IMR-90 (cell line): Measurements from ENCODE around the gene FMNL3. TPM values are rescaled to one million over a fixed set of nuclear protein-coding genes. Genes with fewer than 3 reads are reported as not detected.
A peak's percentile ranks its signal among the peaks of the same experiment; 100 is the strongest.
"Not testable (repeated sequence)": the region's sequence is repeated elsewhere in the genome, so short reads cannot be mapped to it uniquely, and the experiment has no call there.

Experiments used
- ATAC-seq: fragments of 200-7000 bp; cut with Tn5 transposase; 2 replicates; pipeline ENCODE4 v1.9.1; 2020; ENCODE audit warnings: low read depth, mild to moderate bottlenecking, moderate library complexity
- BruUV-seq: library from RNA; stranded (reverse); fragments of 400-500 nt; replicated peaks from 2 replicates; lab custom pipeline; 2021; lab: Mats Ljungman, UMichigan
- CTCF ChIA-PET: fragments of 300-600 bp; formaldehyde crosslinking; extraction: SDS; loops from one replicate; lab custom pipeline; 2021; ENCODE audit warnings: antibody characterized with exemption; lab: Yijun Ruan, JAX
- POLR2A ChIA-PET: fragments of 300-600 bp; sonication (Branson Sonifier 250); formaldehyde crosslinking; loops from one replicate; lab custom pipeline; 2022; ENCODE audit warnings: antibody characterized with exemption; ENCODE audit not compliant: unreplicated experiment; lab: Charles Lee
- DNase-seq: peaks from one replicate; pipeline ENCODE4 v3.0.0; 2013
- H2AFZ ChIP-seq: replicated peaks from 2 replicates; pipeline ENCODE3; 2013; ENCODE audit warnings: low read length, mild to moderate bottlenecking; ENCODE audit not compliant: poor library complexity
- H2AK5ac ChIP-seq: 2 replicates; pipeline ENCODE4 v1.6.1; 2013; ENCODE audit warnings: low read depth, low read length, inconsistent platforms
- H2AK9ac ChIP-seq: replicated peaks from 2 replicates; pipeline ENCODE3; 2013; ENCODE audit warnings: mild to moderate bottlenecking, low read depth, low read length, moderate library complexity; ENCODE audit not compliant: poor library complexity
- H2BK120ac ChIP-seq: 2 replicates; pipeline ENCODE4 v1.6.1; 2013; ENCODE audit warnings: low read depth, low read length, inconsistent platforms
- H2BK15ac ChIP-seq: 3 replicates; pipeline ENCODE4 v1.6.1; 2013; ENCODE audit warnings: low read depth, low read length, inconsistent platforms
- H2BK20ac ChIP-seq: 2 replicates; pipeline ENCODE4 v1.6.1; 2013; ENCODE audit warnings: low read depth, mild to moderate bottlenecking, inconsistent platforms, low read length, moderate library complexity
- H2BK5ac ChIP-seq: 2 replicates; pipeline ENCODE4 v1.6.1; 2013; ENCODE audit warnings: mild to moderate bottlenecking, low read depth, low read length, inconsistent platforms; ENCODE audit not compliant: poor library complexity, severe bottlenecking
- H3K14ac ChIP-seq: replicated peaks from 2 replicates; pipeline ENCODE4 v1.6.1; 2013; ENCODE audit warnings: low read depth, low read length, inconsistent platforms
- H3K18ac ChIP-seq: 2 replicates; pipeline ENCODE4 v1.6.1; 2013; ENCODE audit warnings: low read depth, low read length, control low read depth
- H3K23ac ChIP-seq: 2 replicates; pipeline ENCODE4 v1.6.1; 2013; ENCODE audit warnings: low read depth, low read length, inconsistent platforms
- H3K27ac ChIP-seq: 2 replicates; pipeline ENCODE4 v1.5.1; 2013; ENCODE audit warnings: mild to moderate bottlenecking, control low read depth, low read length; ENCODE audit not compliant: insufficient read depth
- H3K27me3 ChIP-seq: 2 replicates; pipeline ENCODE4 v1.6.1; 2013; ENCODE audit warnings: low read length; ENCODE audit not compliant: control insufficient read depth, insufficient read depth
- H3K36me3 ChIP-seq: 2 replicates; pipeline ENCODE4 v1.6.1; 2013; ENCODE audit warnings: low read length, mixed read lengths; ENCODE audit not compliant: control insufficient read depth, insufficient read depth
- H3K4ac ChIP-seq: 2 replicates; pipeline ENCODE4 v1.6.1; 2013; ENCODE audit warnings: low read depth, low read length, inconsistent platforms
- H3K4me1 ChIP-seq: 2 replicates; pipeline ENCODE4 v1.6.1; 2013; ENCODE audit warnings: low read length, mixed read lengths; ENCODE audit not compliant: control insufficient read depth, insufficient read depth
- H3K4me2 ChIP-seq: 2 replicates; pipeline ENCODE4 v1.6.1; 2013; ENCODE audit warnings: low read depth, mild to moderate bottlenecking, control low read depth, low read length, moderate library complexity
- H3K4me3 ChIP-seq: 2 replicates; pipeline ENCODE4 v1.5.1; 2013; ENCODE audit warnings: low read depth, mild to moderate bottlenecking, control low read depth, low read length, moderate library complexity; ENCODE audit not compliant: insufficient read depth
- H3K56ac ChIP-seq: 2 replicates; pipeline ENCODE4 v1.6.1; 2013; ENCODE audit warnings: low read length, inconsistent platforms; ENCODE audit not compliant: insufficient read depth; ENCODE audit errors: extremely low read depth
- H3K79me1 ChIP-seq, 2 experiments: 2 replicates each; pipeline ENCODE4 v1.6.1; 2013; ENCODE audit warnings: low read length in 2 of 2, inconsistent platforms in 1 of 2, low read depth in 1 of 2
- H3K9ac ChIP-seq: 2 replicates; pipeline ENCODE4 v1.6.1; 2013; ENCODE audit warnings: low read depth, low read length, control low read depth
- H3K9me1 ChIP-seq: 2 replicates; pipeline ENCODE4 v1.6.1; 2013; ENCODE audit warnings: low read length, inconsistent platforms; ENCODE audit not compliant: insufficient read depth
- H3K9me3 ChIP-seq: 2 replicates; pipeline ENCODE4 v1.6.1; 2013; ENCODE audit warnings: low read length; ENCODE audit not compliant: control insufficient read depth, insufficient read depth
- H4K20me1 ChIP-seq: 2 replicates; pipeline ENCODE4 v1.6.1; 2013; ENCODE audit warnings: low read length, inconsistent platforms; ENCODE audit not compliant: insufficient read depth
- H4K5ac ChIP-seq: 2 replicates; pipeline ENCODE4 v1.6.1; 2013; ENCODE audit warnings: mild to moderate bottlenecking, low read depth, low read length, control low read depth
- H4K8ac ChIP-seq, 2 experiments: 2 replicates each; pipeline ENCODE4 v1.6.1; 2013; ENCODE audit warnings: low read depth in 2 of 2, low read length in 2 of 2, control low read depth in 1 of 2, inconsistent platforms in 1 of 2
- H4K91ac ChIP-seq: 2 replicates; pipeline ENCODE4 v1.6.1; 2013; ENCODE audit warnings: low read depth, low read length, inconsistent platforms; ENCODE audit not compliant: insufficient read depth
- CEBPB ChIP-seq: IDR thresholded peaks from 2 replicates; pipeline ENCODE4 v1.6.1; 2012; ENCODE audit warnings: low read depth, low read length, improper control_type of control experiment
- WGBS, 2 experiments: methylation state at CpG; one replicate each; pipeline versions ENCODE4 v1.1.5 to v1.1.7; 2013; ENCODE audit warnings: missing lambda C conversion rate in 2 of 2; ENCODE audit not compliant: insufficient read length in 1 of 2; ENCODE audit errors: extremely low coverage in 2 of 2; 5-methylcytosine and 5-hydroxymethylcytosine counted together
- dilution Hi-C: fragments of 300-500 bp; cut with HindIII; formaldehyde crosslinking; loops from one replicate; pipeline ENCODE4 v1.14.3; 2018; ENCODE audit warnings: low sequenced_read_pairs; ENCODE audit not compliant: unreplicated experiment
- in situ Hi-C: fragments of 300-500 bp; cut with MboI; formaldehyde crosslinking; loops from 3 replicates; pipeline ENCODE4 v1.14.3; 2019; ENCODE audit warnings: low sequenced_read_pairs, inconsistent platforms, mixed read lengths
- intact Hi-C: fragments of 100-400 bp; cut with micrococcal nuclease; formaldehyde crosslinking; loops from 2 replicates; pipeline ENCODE4 v1.10.0; 2022
- polyA plus RNA-seq, 3 experiments: library from polyadenylated mRNA; depleted of rRNA; stranded (reverse); fragments of >200 nt; gene quantifications; 2 replicates each; pipeline ENCODE4 v1.2.3, GENCODE V29; 2012; ENCODE audit warnings: low replicate concordance in 1 of 3
- total RNA-seq: library from RNA; depleted of rRNA; stranded (reverse); fragments of >200 nt; gene quantifications from 2 replicates; pipeline ENCODE4 v1.2.3, GENCODE V29; 2012

The FMNL3 gene
- total and polyA plus RNA-seq, 2 of the 4 experiments (the other 2 are of a cell fraction) = 16.3 to 36.4 TPM

GRCh38 chr12:49713952-49714351 lies 6.7 kb upstream of the FMNL3 start:
- CTCF ChIA-PET, H3K9ac ChIP-seq, H3K14ac ChIP-seq, H2BK5ac ChIP-seq, H3K23ac ChIP-seq, H4K5ac ChIP-seq, H3K4me1 ChIP-seq, H2AK5ac ChIP-seq, H3K56ac ChIP-seq, H4K8ac ChIP-seq, H3K27ac ChIP-seq, H3K4ac ChIP-seq, intact Hi-C loops, DNase-seq, POLR2A ChIA-PET, dilution Hi-C loops, H3K79me1 ChIP-seq, in situ Hi-C loops, H2BK120ac ChIP-seq, H4K91ac ChIP-seq, H3K9me1 ChIP-seq, H2AK9ac ChIP-seq, H3K36me3 ChIP-seq, H3K9me3 ChIP-seq, BruUV-seq, H2BK15ac ChIP-seq, H2AFZ ChIP-seq, H4K20me1 ChIP-seq, H3K18ac ChIP-seq, H3K4me2 ChIP-seq, H3K4me3 ChIP-seq, H2BK20ac ChIP-seq, ATAC-seq: not testable (repeated sequence)
- WGBS, 2 experiments = 100% methylated on average over 2 of the region's 3 CpGs; no CpG with 5 or more reads in 1 of the 2 experiments
- peaks cover 29% of the 10 kb centered on the region for H3K27me3 ChIP-seq
- peak; percentile 40; the same call in 1 of the 2 replicates for TF ChIP-seq CEBPB
